HepG2 (cell line): ENCODE results near the gene ANG. TPM values are rescaled to one million over a fixed set of nuclear protein-coding genes. Genes with fewer than 3 reads are reported as not detected.
A peak's percentile ranks its signal among the peaks of the same experiment; 100 is the strongest.

Source experiments
- CC2D1A ChIP-seq: sonication (generic); formaldehyde crosslinking; IDR thresholded peaks from 2 replicates; pipeline ENCODE4 v1.8.1; 2023; ENCODE audit warnings: mild to moderate bottlenecking, missing genetic modification reagents
- CENPX ChIP-seq: sonication (generic); formaldehyde crosslinking; IDR thresholded peaks from 2 replicates; pipeline ENCODE4 v1.9.0; 2021; ENCODE audit warnings: mild to moderate bottlenecking, missing genetic modification reagents, moderate library complexity
- FOXK1 ChIP-seq: sonication (generic); formaldehyde crosslinking; IDR thresholded peaks from 2 replicates; pipeline ENCODE4 v1.4.0; 2020; ENCODE audit warnings: low read depth, missing genetic modification reagents, borderline replicate concordance
- KDM2A ChIP-seq: sonication (generic); formaldehyde crosslinking; IDR thresholded peaks from 2 replicates; pipeline ENCODE4 v1.4.0; 2020; ENCODE audit warnings: low read depth, missing genetic modification reagents, borderline replicate concordance
- NFE2 ChIP-seq: sonication (generic); formaldehyde crosslinking; IDR thresholded peaks from 2 replicates; pipeline ENCODE4 v1.4.0; 2020; ENCODE audit warnings: missing genetic modification reagents
- REXO4 ChIP-seq: sonication (generic); formaldehyde crosslinking; IDR thresholded peaks from 2 replicates; pipeline ENCODE4 v1.8.0; 2022; ENCODE audit warnings: missing genetic modification reagents, mild to moderate bottlenecking, borderline replicate concordance
- ZBTB21 ChIP-seq: sonication (generic); formaldehyde crosslinking; IDR thresholded peaks from 2 replicates; pipeline ENCODE4 v1.4.0; 2020; ENCODE audit warnings: missing genetic modification reagents
- ZNF138 ChIP-seq: sonication (generic); formaldehyde crosslinking; IDR thresholded peaks from 2 replicates; pipeline ENCODE4 v1.5.0; 2020; ENCODE audit warnings: mild to moderate bottlenecking, low read depth, missing genetic modification reagents
- ZSCAN31 ChIP-seq: sonication (generic); formaldehyde crosslinking; IDR thresholded peaks from 2 replicates; pipeline ENCODE4 v1.5.0; 2020; ENCODE audit warnings: low read depth, mild to moderate bottlenecking, missing genetic modification reagents
- polyA plus RNA-seq, 8 experiments: library from polyadenylated mRNA; depleted of rRNA in 3 of 8; stranded (reverse) in 7 of 8; unstranded in 1 of 8; fragments of >200 nt; fragmentation: Illumina TruSeq in 4 of 8; extraction: Trizol in 4 of 8; gene quantifications; 2 replicates each; pipeline versions ENCODE4 v1.2.1 to v1.2.3, GENCODE V29; 2011 to 2016; ENCODE audit warnings: low read depth in 4 of 8, missing spikeins in 1 of 8, mixed read lengths in 1 of 8; ENCODE audit not compliant: insufficient read depth in 1 of 8
- total RNA-seq, 5 experiments: library from RNA; depleted of rRNA; stranded (reverse); fragments of >200 nt; fragmentation: Illumina TruSeq; extraction: Trizol; gene quantifications; 2 replicates each; pipeline ENCODE4 v1.2.3, GENCODE V29; 2016; ENCODE audit warnings: low read depth in 1 of 5
- TF ChIP-seq, protein P1 (sequence below): sonication (generic); formaldehyde crosslinking; IDR thresholded peaks from 2 replicates; pipeline ENCODE4 v1.5.0; 2020; ENCODE audit warnings: mild to moderate bottlenecking, missing genetic modification reagents, borderline replicate concordance
- TF ChIP-seq, protein P2 (sequence below): sonication (generic); formaldehyde crosslinking; conservative IDR thresholded peaks from 2 replicates; pipeline ENCODE4 v1.5.0; 2020; ENCODE audit warnings: missing genetic modification reagents
- TF ChIP-seq, protein P3 (sequence below): sonication (generic); formaldehyde crosslinking; IDR thresholded peaks from 2 replicates; pipeline ENCODE4 v1.4.0; 2020; ENCODE audit warnings: missing genetic modification reagents
- TF ChIP-seq, protein P4 (sequence below): sonication (generic); formaldehyde crosslinking; IDR thresholded peaks from 2 replicates; pipeline ENCODE4 v1.4.0; 2020; ENCODE audit warnings: missing genetic modification reagents, mild to moderate bottlenecking, borderline replicate concordance
- TF ChIP-seq, protein P5 (sequence below): sonication (generic); formaldehyde crosslinking; IDR thresholded peaks from 2 replicates; pipeline ENCODE4 v1.9.0; 2021; ENCODE audit warnings: missing genetic modification reagents, borderline replicate concordance

ANG gene
- total and polyA plus RNA-seq, 2 of the 13 experiments (the other 11 are each of a cell fraction or from before 2014, with no cell fraction given) = 83.6 to 401 TPM

DNA sequence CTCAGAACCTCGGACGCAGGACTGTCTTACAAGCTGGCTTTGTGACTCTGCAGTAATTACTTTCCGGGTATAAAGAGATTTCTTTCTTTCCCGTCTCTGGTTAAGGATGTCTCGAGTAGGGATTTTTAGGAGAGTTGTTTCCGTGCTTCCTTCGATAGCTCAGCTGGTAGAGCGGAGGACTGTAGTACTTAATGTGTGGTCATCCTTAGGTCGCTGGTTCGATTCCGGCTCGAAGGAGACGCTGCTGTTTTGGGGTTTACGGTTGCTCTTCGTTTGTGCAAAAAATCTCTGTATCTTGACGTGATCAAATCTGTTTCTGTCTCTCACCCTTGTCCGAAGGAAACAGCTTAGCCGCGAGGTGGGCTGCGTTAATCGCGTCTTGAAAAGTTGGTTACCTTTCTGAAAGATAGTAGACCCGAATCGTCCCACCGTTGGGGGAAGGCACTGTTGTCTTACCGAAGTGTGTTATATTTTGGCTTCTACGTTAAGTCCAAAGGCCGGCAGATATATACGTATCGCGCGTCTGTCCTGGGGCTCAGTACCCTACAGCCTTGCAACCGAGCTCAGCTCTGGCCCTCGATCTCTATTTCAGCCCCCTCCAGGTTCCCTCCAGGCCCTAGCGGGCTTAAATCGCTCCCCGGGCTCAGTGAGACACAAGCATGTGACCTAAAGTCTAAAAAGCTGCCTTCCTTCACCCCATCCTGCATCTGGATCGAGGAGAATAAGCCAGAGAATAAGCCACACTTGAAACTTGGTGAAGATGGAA is 5.3 kb upstream of the ANG start (continued):
- TF ChIP-seq, protein P1, sequence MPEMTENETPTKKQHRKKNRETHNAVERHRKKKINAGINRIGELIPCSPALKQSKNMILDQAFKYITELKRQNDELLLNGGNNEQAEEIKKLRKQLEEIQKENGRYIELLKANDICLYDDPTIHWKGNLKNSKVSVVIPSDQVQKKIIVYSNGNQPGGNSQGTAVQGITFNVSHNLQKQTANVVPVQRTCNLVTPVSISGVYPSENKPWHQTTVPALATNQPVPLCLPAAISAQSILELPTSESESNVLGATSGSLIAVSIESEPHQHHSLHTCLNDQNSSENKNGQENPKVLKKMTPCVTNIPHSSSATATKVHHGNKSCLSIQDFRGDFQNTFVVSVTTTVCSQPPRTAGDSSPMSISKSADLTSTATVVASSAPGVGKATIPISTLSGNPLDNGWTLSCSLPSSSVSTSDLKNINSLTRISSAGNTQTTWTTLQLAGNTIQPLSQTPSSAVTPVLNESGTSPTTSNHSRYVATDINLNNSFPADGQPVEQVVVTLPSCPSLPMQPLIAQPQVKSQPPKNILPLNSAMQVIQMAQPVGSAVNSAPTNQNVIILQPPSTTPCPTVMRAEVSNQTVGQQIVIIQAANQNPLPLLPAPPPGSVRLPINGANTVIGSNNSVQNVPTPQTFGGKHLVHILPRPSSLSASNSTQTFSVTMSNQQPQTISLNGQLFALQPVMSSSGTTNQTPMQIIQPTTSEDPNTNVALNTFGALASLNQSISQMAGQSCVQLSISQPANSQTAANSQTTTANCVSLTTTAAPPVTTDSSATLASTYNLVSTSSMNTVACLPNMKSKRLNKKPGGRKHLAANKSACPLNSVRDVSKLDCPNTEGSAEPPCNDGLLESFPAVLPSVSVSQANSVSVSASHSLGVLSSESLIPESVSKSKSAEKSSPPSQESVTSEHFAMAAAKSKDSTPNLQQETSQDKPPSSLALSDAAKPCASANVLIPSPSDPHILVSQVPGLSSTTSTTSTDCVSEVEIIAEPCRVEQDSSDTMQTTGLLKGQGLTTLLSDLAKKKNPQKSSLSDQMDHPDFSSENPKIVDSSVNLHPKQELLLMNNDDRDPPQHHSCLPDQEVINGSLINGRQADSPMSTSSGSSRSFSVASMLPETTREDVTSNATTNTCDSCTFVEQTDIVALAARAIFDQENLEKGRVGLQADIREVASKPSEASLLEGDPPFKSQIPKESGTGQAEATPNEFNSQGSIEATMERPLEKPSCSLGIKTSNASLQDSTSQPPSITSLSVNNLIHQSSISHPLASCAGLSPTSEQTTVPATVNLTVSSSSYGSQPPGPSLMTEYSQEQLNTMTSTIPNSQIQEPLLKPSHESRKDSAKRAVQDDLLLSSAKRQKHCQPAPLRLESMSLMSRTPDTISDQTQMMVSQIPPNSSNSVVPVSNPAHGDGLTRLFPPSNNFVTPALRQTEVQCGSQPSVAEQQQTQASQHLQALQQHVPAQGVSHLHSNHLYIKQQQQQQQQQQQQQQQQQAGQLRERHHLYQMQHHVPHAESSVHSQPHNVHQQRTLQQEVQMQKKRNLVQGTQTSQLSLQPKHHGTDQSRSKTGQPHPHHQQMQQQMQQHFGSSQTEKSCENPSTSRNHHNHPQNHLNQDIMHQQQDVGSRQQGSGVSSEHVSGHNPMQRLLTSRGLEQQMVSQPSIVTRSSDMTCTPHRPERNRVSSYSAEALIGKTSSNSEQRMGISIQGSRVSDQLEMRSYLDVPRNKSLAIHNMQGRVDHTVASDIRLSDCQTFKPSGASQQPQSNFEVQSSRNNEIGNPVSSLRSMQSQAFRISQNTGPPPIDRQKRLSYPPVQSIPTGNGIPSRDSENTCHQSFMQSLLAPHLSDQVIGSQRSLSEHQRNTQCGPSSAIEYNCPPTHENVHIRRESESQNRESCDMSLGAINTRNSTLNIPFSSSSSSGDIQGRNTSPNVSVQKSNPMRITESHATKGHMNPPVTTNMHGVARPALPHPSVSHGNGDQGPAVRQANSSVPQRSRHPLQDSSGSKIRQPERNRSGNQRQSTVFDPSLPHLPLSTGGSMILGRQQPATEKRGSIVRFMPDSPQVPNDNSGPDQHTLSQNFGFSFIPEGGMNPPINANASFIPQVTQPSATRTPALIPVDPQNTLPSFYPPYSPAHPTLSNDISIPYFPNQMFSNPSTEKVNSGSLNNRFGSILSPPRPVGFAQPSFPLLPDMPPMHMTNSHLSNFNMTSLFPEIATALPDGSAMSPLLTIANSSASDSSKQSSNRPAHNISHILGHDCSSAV (CRISPR knock-in tag) = no peak
- TF ChIP-seq CENPX (CRISPR knock-in tag) = no peak
- TF ChIP-seq, protein P2, sequence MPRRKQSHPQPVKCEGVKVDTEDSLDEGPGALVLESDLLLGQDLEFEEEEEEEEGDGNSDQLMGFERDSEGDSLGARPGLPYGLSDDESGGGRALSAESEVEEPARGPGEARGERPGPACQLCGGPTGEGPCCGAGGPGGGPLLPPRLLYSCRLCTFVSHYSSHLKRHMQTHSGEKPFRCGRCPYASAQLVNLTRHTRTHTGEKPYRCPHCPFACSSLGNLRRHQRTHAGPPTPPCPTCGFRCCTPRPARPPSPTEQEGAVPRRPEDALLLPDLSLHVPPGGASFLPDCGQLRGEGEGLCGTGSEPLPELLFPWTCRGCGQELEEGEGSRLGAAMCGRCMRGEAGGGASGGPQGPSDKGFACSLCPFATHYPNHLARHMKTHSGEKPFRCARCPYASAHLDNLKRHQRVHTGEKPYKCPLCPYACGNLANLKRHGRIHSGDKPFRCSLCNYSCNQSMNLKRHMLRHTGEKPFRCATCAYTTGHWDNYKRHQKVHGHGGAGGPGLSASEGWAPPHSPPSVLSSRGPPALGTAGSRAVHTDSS (CRISPR knock-in tag) = no peak
- TF ChIP-seq KDM2A (CRISPR knock-in tag) = peak; percentile 4; the same call in 1 of the 2 replicates
- TF ChIP-seq, protein P3, sequence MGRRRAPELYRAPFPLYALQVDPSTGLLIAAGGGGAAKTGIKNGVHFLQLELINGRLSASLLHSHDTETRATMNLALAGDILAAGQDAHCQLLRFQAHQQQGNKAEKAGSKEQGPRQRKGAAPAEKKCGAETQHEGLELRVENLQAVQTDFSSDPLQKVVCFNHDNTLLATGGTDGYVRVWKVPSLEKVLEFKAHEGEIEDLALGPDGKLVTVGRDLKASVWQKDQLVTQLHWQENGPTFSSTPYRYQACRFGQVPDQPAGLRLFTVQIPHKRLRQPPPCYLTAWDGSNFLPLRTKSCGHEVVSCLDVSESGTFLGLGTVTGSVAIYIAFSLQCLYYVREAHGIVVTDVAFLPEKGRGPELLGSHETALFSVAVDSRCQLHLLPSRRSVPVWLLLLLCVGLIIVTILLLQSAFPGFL (CRISPR knock-in tag) = no peak; the same call in 1 of the 2 replicates
- TF ChIP-seq REXO4 (CRISPR knock-in tag) = no peak
- no peak for TF ChIP-seq CC2D1A (CRISPR knock-in tag)
- TF ChIP-seq ZSCAN31 = no peak
- TF ChIP-seq, protein P4, sequence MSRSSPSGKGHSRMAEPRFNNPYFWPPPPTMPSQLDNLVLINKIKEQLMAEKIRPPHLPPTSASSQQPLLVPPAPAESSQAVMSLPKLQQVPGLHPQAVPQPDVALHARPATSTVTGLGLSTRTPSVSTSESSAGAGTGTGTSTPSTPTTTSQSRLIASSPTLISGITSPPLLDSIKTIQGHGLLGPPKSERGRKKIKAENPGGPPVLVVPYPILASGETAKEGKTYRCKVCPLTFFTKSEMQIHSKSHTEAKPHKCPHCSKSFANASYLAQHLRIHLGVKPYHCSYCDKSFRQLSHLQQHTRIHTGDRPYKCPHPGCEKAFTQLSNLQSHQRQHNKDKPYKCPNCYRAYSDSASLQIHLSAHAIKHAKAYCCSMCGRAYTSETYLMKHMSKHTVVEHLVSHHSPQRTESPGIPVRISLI (CRISPR knock-in tag) = peak; percentile 64; the same call in 1 of the 2 replicates
- no peak for TF ChIP-seq ZNF138 (CRISPR knock-in tag)
- TF ChIP-seq NFE2 (CRISPR knock-in tag) = no peak
- peak; percentile 32; the same call in 1 of the 2 replicates for TF ChIP-seq ZBTB21 (CRISPR knock-in tag)
- TF ChIP-seq, protein P5, sequence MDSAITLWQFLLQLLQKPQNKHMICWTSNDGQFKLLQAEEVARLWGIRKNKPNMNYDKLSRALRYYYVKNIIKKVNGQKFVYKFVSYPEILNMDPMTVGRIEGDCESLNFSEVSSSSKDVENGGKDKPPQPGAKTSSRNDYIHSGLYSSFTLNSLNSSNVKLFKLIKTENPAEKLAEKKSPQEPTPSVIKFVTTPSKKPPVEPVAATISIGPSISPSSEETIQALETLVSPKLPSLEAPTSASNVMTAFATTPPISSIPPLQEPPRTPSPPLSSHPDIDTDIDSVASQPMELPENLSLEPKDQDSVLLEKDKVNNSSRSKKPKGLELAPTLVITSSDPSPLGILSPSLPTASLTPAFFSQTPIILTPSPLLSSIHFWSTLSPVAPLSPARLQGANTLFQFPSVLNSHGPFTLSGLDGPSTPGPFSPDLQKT = no peak
- peak; percentile 64; the same call in 1 of the 2 replicates for TF ChIP-seq FOXK1
